K562 (cell line): ENCODE data around the gene PGAP2. TPM values are rescaled to one million over a fixed set of nuclear protein-coding genes. Genes with fewer than 3 reads are reported as not detected.

Source experiments
- CBFA2T3 ChIP-seq: fragments of 450-650 bp; IDR thresholded peaks from 2 replicates; pipeline ENCODE4 v1.6.1; 2017
- CGGBP1 ChIP-seq: fragments of 250-450 bp; sonication (Bioruptor Pico); IDR thresholded peaks from 2 replicates; pipeline ENCODE4 v1.9.0; 2021; ENCODE audit warnings: mild to moderate bottlenecking
- ELF4 ChIP-seq: fragments of 450-650 bp; formaldehyde crosslinking; IDR thresholded peaks from 2 replicates; pipeline ENCODE4 v1.4.0; 2022; ENCODE audit warnings: missing genetic modification characterization
- ESRRA ChIP-seq: fragments of 450-650 bp; IDR thresholded peaks from 2 replicates; pipeline ENCODE4 v1.6.1; 2014; ENCODE audit warnings: low read depth, mild to moderate bottlenecking, moderate library complexity, borderline replicate concordance
- HDAC3 ChIP-seq: fragments of 450-650 bp; IDR thresholded peaks from 2 replicates; pipeline ENCODE4 v1.6.1; 2018; ENCODE audit warnings: borderline replicate concordance, mild to moderate bottlenecking, moderate library complexity; ENCODE audit not compliant: partially characterized antibody
- HOXB6 ChIP-seq: fragments of 250-450 bp; sonication (Bioruptor Pico); IDR thresholded peaks from 2 replicates; pipeline ENCODE4 v1.5.1; 2022; ENCODE audit warnings: mild to moderate bottlenecking, borderline replicate concordance
- IRF9 ChIP-seq: fragments of 450-650 bp; IDR thresholded peaks from 2 replicates; pipeline ENCODE4 v1.6.1; 2016; ENCODE audit warnings: missing biosample characterization, missing genetic modification characterization
- MAFG ChIP-seq: fragments of 450-650 bp; conservative IDR thresholded peaks from 2 replicates; pipeline ENCODE4 v1.6.1; 2016; ENCODE audit warnings: missing genetic modification characterization, missing compliant biosample characterization
- MIER1 ChIP-seq: fragments of 450-650 bp; IDR thresholded peaks from 2 replicates; pipeline ENCODE4 v1.6.1; 2016; ENCODE audit warnings: antibody characterized with exemption, mild to moderate bottlenecking, low read depth
- NFXL1 ChIP-seq: fragments of 450-650 bp; formaldehyde crosslinking; IDR thresholded peaks from 2 replicates; pipeline ENCODE4 v1.4.0; 2021; ENCODE audit warnings: mild to moderate bottlenecking
- RBM39 ChIP-seq: fragments of 200-400 bp; formaldehyde crosslinking; optimal IDR thresholded peaks from 2 replicates; pipeline ENCODE3; 2018; ENCODE audit warnings: low read depth, low read length
- SMARCA4 ChIP-seq: fragments of 450-650 bp; IDR thresholded peaks from 2 replicates; pipeline ENCODE4 v1.6.1; 2016
- WHSC1 ChIP-seq: IDR thresholded peaks from one replicate; pipeline ENCODE4 v1.6.1; 2012; ENCODE audit warnings: low read length, control low read depth, inconsistent platforms
- ZBTB2 ChIP-seq: fragments of 450-650 bp; IDR thresholded peaks from 2 replicates; pipeline ENCODE4 v1.6.1; 2016; ENCODE audit warnings: antibody characterized with exemption
- ZC3H4 ChIP-seq: sonication (generic); formaldehyde crosslinking; IDR thresholded peaks from 2 replicates; pipeline ENCODE4 v1.9.0; 2021; ENCODE audit warnings: missing genetic modification reagents, borderline replicate concordance
- polyA plus RNA-seq, 8 experiments: library from polyadenylated mRNA; depleted of rRNA in 4 of 8; stranded (reverse) in 5 of 8; unstranded in 3 of 8; fragments of >200 nt; fragmentation: Nextera tagmentation in 2 of 8; fragmentation: Illumina TruSeq in 1 of 8; extraction: Ambion mirVana in 2 of 8; extraction: Trizol in 1 of 8; gene quantifications; 2 replicates each; pipeline versions ENCODE4 v1.2.1 to v1.2.3, GENCODE V29; 2011 to 2014; ENCODE audit warnings: inconsistent platforms in 1 of 8, missing spikeins in 1 of 8
- total RNA-seq, 7 experiments: library from RNA; depleted of rRNA in 6 of 7; stranded (reverse); fragments of >200 nt in 6 of 7; fragmentation: Illumina TruSeq in 2 of 7; extraction: Trizol in 2 of 7; gene quantifications; 2 replicates each; pipeline versions ENCODE4 v1.2.1 to v1.2.3, GENCODE V29; 2011 to 2021; ENCODE audit warnings: low replicate concordance in 1 of 7
- TF ChIP-seq, protein P1 (sequence below): IDR thresholded peaks from 2 replicates; pipeline ENCODE4 v1.6.1; 2011; ENCODE audit not compliant: insufficient read length; ENCODE audit errors: extremely low read depth

PGAP2 gene
- total and polyA plus RNA-seq, 9 of the 15 experiments (the other 6 are each of a cell fraction or from before 2014, with no cell fraction given), result 17.9 to 47.2 (median 33.7) TPM

GRCh38 chr11:3807909-3808860, at the start of gene PGAP2 (continued):
- TF ChIP-seq HDAC3 (no peak), SMARCA4 (no peak), ELF4 (CRISPR knock-in tag) (no peak), IRF9 (tag) (no peak), ZBTB2 (no peak), MIER1 (no peak; the same call in 1 of the 2 replicates), WHSC1 (no peak), NFXL1 (CRISPR knock-in tag) (no peak), MAFG (no peak), RBM39 (no peak), CBFA2T3 (no peak), ZC3H4 (CRISPR knock-in tag) (no peak), ESRRA (peak; percentile 56), HOXB6 (CRISPR knock-in tag) (no peak), CGGBP1 (CRISPR knock-in tag) (no peak)
- TF ChIP-seq, protein P1, sequence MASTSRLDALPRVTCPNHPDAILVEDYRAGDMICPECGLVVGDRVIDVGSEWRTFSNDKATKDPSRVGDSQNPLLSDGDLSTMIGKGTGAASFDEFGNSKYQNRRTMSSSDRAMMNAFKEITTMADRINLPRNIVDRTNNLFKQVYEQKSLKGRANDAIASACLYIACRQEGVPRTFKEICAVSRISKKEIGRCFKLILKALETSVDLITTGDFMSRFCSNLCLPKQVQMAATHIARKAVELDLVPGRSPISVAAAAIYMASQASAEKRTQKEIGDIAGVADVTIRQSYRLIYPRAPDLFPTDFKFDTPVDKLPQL, result no peak
